HCT116 (cell line): ENCODE measurements around the gene LOXL1. TPM values are rescaled to one million over a fixed set of nuclear protein-coding genes. Genes with fewer than 3 reads are reported as not detected.
"Not testable (repeated sequence)": the region's sequence is repeated elsewhere in the genome, so short reads cannot be mapped to it uniquely, and the experiment has no call there.

Source experiments
- ATAC-seq: fragments of 200-7000 bp; cut with Tn5 transposase; 2 replicates; pipeline ENCODE4 v1.9.1; 2020; ENCODE audit warnings: mild to moderate bottlenecking, moderate library complexity
- BruUV-seq: library from RNA; stranded (reverse); fragments of 400-500 nt; replicated peaks from 2 replicates; lab custom pipeline; 2021; lab: Mats Ljungman, UMichigan
- CTCF ChIA-PET: fragments of 300-600 bp; sonication (Branson Sonifier 250); formaldehyde crosslinking; loops from one replicate; lab custom pipeline; 2021; ENCODE audit warnings: antibody characterized with exemption; lab: Charles Lee
- POLR2A ChIA-PET: fragments of 300-600, 350-600 bp; sonication (Branson Sonifier 250); formaldehyde crosslinking; loops from one replicate; lab custom pipeline; 2021; ENCODE audit warnings: antibody characterized with exemption; lab: Charles Lee
- RAD21 ChIA-PET, 2 experiments: fragments of 300-600 bp; sonication (Branson Sonifier 250); formaldehyde crosslinking; loops; one replicate each; lab custom pipeline; 2023; ENCODE audit warnings: low total read pairs in 2 of 2; ENCODE audit not compliant: uncharacterized antibody in 2 of 2, unreplicated experiment in 2 of 2, low non-redundant PET in 1 of 2; lab: Charles Lee
- DNase-seq: peaks from one replicate; pipeline ENCODE4 v3.0.0-alpha.2; 2010; ENCODE audit warnings: low read depth, low spot score
- H2AFZ ChIP-seq: fragments of 200-600 bp; shearing (Covaris generic), sonication (generic); 2 replicates; pipeline ENCODE4 v1.6.1; 2017; ENCODE audit warnings: low read depth, mixed run types, mixed read lengths, antibody characterized with exemption, low read length; ENCODE audit not compliant: poor library complexity, severe bottlenecking
- H3K27ac ChIP-seq: 2 replicates; pipeline ENCODE4 v1.5.1; 2012; ENCODE audit warnings: low read depth, low read length
- H3K27me3 ChIP-seq: fragments of 200-600 bp; sonication (generic); 2 replicates; pipeline ENCODE4 v1.6.1; 2016; ENCODE audit warnings: mixed run types, low read length, mixed read lengths; ENCODE audit not compliant: insufficient read depth
- H3K36me3 ChIP-seq, 2 experiments: fragments of 200-500 bp in 1 of 2; fragments of 200-600 bp in 1 of 2; sonication (Bioruptor generic) in 1 of 2; sonication (generic) in 1 of 2; 2 replicates each; pipeline versions ENCODE4 v1.5.1 to v1.6.1; 2014 to 2016; ENCODE audit warnings: low read length in 2 of 2, inconsistent platforms in 1 of 2, mixed read lengths in 1 of 2, mixed run types in 1 of 2; ENCODE audit not compliant: insufficient read depth in 2 of 2, control insufficient read depth in 1 of 2
- H3K4me1 ChIP-seq, 2 experiments: fragments of 200-600 bp in 1 of 2; sonication (generic) in 1 of 2; 2 replicates each; pipeline versions ENCODE4 v1.5.1 to v1.6.1; 2012 to 2017; ENCODE audit warnings: low read length in 2 of 2, inconsistent platforms in 1 of 2, mild to moderate bottlenecking in 1 of 2, mixed read lengths in 1 of 2, mixed run types in 1 of 2, moderate library complexity in 1 of 2; ENCODE audit not compliant: insufficient read depth in 2 of 2, control insufficient read depth in 1 of 2
- H3K4me2 ChIP-seq: fragments of 200-600 bp; sonication (generic); 2 replicates; pipeline ENCODE4 v1.6.1; 2017; ENCODE audit warnings: mixed run types, low read length, mixed read lengths
- H3K4me3 ChIP-seq, 2 experiments: fragments of 200-600 bp in 1 of 2; sonication (generic) in 1 of 2; replicated peaks in 1 of 2; 2 replicates each; pipeline ENCODE4 v1.5.1; 2011 to 2016; ENCODE audit warnings: low read length in 2 of 2, control low read depth in 1 of 2, low read depth in 1 of 2, mild to moderate bottlenecking in 1 of 2, mixed read lengths in 1 of 2, mixed run types in 1 of 2
- H3K79me2 ChIP-seq: fragments of 200-600 bp; sonication (generic); 2 replicates; pipeline ENCODE4 v1.6.1; 2017; ENCODE audit warnings: mild to moderate bottlenecking, mixed run types, low read length, moderate library complexity, mixed read lengths; ENCODE audit not compliant: insufficient read depth
- H3K9ac ChIP-seq: fragments of 200-600 bp; sonication (generic); 2 replicates; pipeline ENCODE4 v1.6.1; 2016; ENCODE audit warnings: low read length, mixed read lengths
- H3K9me2 ChIP-seq: fragments of 200-600 bp; sonication (generic), shearing (Covaris generic); 2 replicates; pipeline ENCODE4 v1.6.1; 2017; ENCODE audit warnings: mixed run types, mild to moderate bottlenecking, moderate library complexity; ENCODE audit not compliant: insufficient read depth
- H3K9me3 ChIP-seq, 2 experiments: fragments of 200-500 bp in 1 of 2; fragments of 200-600 bp in 1 of 2; sonication (Bioruptor generic) in 1 of 2; sonication (generic) in 1 of 2; 2 replicates each; pipeline ENCODE4 v1.6.1; 2014 to 2017; ENCODE audit warnings: low read length in 2 of 2, mixed read lengths in 2 of 2, inconsistent platforms in 1 of 2, low read depth in 1 of 2, mild to moderate bottlenecking in 1 of 2, mixed run types in 1 of 2, moderate library complexity in 1 of 2; ENCODE audit not compliant: control insufficient read depth in 1 of 2, insufficient read depth in 1 of 2
- H4K20me1 ChIP-seq: fragments of 200-600 bp; sonication (generic), shearing (Covaris generic); 2 replicates; pipeline ENCODE4 v1.6.1; 2017; ENCODE audit warnings: mixed run types, mild to moderate bottlenecking, moderate library complexity; ENCODE audit not compliant: insufficient read depth
- ELF1 ChIP-seq: IDR thresholded peaks from 2 replicates; pipeline ENCODE4 v1.6.1; 2012; ENCODE audit warnings: low read depth, borderline replicate concordance
- EZH2 ChIP-seq: fragments of 200-600 bp; sonication (generic); IDR thresholded peaks from 2 replicates; pipeline ENCODE4 v1.6.1; 2017; ENCODE audit warnings: antibody characterized with exemption, mixed run types
- FOSL1 ChIP-seq: IDR thresholded peaks from 2 replicates; pipeline ENCODE4 v1.6.1; 2012; ENCODE audit warnings: low read depth
- JUND ChIP-seq: IDR thresholded peaks from 2 replicates; pipeline ENCODE4 v1.6.1; 2012
- MAX ChIP-seq: IDR thresholded peaks from 2 replicates; pipeline ENCODE4 v1.6.1; 2012
- SIN3A ChIP-seq: IDR thresholded peaks from 2 replicates; pipeline ENCODE4 v1.6.1; 2012; ENCODE audit warnings: low read depth
- SP1 ChIP-seq: IDR thresholded peaks from 2 replicates; pipeline ENCODE4 v1.6.1; 2012; ENCODE audit warnings: low read depth
- YY1 ChIP-seq: IDR thresholded peaks from 2 replicates; pipeline ENCODE4 v1.6.1; 2011; ENCODE audit warnings: low read length, low read depth, moderate library complexity, mild to moderate bottlenecking; ENCODE audit not compliant: insufficient replicate concordance; ENCODE audit errors: extremely low read depth
- ZFX ChIP-seq: fragments of 450-650 bp; IDR thresholded peaks from 2 replicates; pipeline ENCODE4 v1.6.1; 2017
- intact Hi-C: fragments of 100-400 bp; cut with micrococcal nuclease; formaldehyde crosslinking; loops from 2 replicates; pipeline ENCODE4 v1.10.0; 2022
- total RNA-seq: library from RNA; stranded (reverse); gene quantifications from one replicate; pipeline ENCODE4 v1.2.1, GENCODE V29; 2021; ENCODE audit not compliant: unreplicated experiment

Gene LOXL1
- total RNA-seq, 1 experiment from 2014 or later = 14.9 TPM

GRCh38 chr15:73959801-73960200 is 33.5 kb downstream of the LOXL1 start:
- ChIA-PET CTCF (interaction anchor here (1.7 to 2.6 kb wide), 2 partner anchors 9 to 13 kb away, joined by 8 read pairs; no protein-coding TSS in a partner anchor), POLR2A (no interaction called here), RAD21 (no interaction called here)
- no peak overlapping the region for H3K4me3 ChIP-seq
- no peaks in the 10 kb centered on the region for H3K79me2 ChIP-seq
- H2AFZ ChIP-seq = no peak overlapping the region
- no peak overlapping the region for H3K27ac ChIP-seq
- no TSS peak for BruUV-seq
- intact Hi-C loops = no loop called here
- DNase-seq (no peak), ATAC-seq (no peak)
- no peaks in the 10 kb centered on the region for H4K20me1 ChIP-seq
- H3K4me2 ChIP-seq = no peak overlapping the region
- no peaks in the 10 kb centered on the region for H3K9me2 ChIP-seq
- no peaks in the 10 kb centered on the region for H3K9me3 ChIP-seq
- no peaks in the 10 kb centered on the region for H3K27me3 ChIP-seq
- H3K36me3 ChIP-seq = no peaks in the 10 kb centered on the region
- no peak for TF ChIP-seq ZFX
- TF ChIP-seq ELF1 = no peak
- TF ChIP-seq YY1 = no peak
- TF ChIP-seq SIN3A = no peak
- no peak for TF ChIP-seq FOSL1
- no peak for TF ChIP-seq SP1
- no peak for TF ChIP-seq JUND
- no peak for TF ChIP-seq MAX
- TF ChIP-seq EZH2 = no peak
- peaks cover 16 to 33% of the 10 kb centered on the region in 2 experiments for H3K4me1 ChIP-seq
- no peak overlapping the region for H3K9ac ChIP-seq

GRCh38 chr15:73960472-73961070 is 34.3 kb downstream of the LOXL1 start:
- intact Hi-C loops, BruUV-seq, H3K27me3 ChIP-seq: not testable (repeated sequence)

More at GRCh38 chr15:73960472-73961070, 34.3 kb downstream of the LOXL1 start:
- POLR2A ChIA-PET, H3K9ac ChIP-seq, H3K27ac ChIP-seq, ATAC-seq, H3K36me3 ChIP-seq, H3K79me2 ChIP-seq, H3K9me2 ChIP-seq, DNase-seq, H4K20me1 ChIP-seq, H3K4me3 ChIP-seq, H3K9me3 ChIP-seq, H3K4me2 ChIP-seq, H2AFZ ChIP-seq, RAD21 ChIA-PET: not testable (repeated sequence)
- H3K4me1 ChIP-seq = peaks cover 21 to 39% of the 10 kb centered on the region in 2 experiments
- CTCF ChIA-PET = interaction anchor here (1.4 to 2.6 kb wide), 3 partner anchors 9 to 12 kb away, joined by 4 to 8 read pairs (median 8); no protein-coding TSS in a partner anchor
